Suprapubic skin (tissue), 3 donors: ENCODE data around the gene TIMM50.

Experiments
- EP300 ChIP-seq: sonication (generic); formaldehyde crosslinking; IDR thresholded peaks from one replicate; pipeline ENCODE4 v1.6.1; 2017; ENCODE audit warnings: antibody characterized with exemption
- TF ChIP-seq, protein P1 (sequence below), 2 donors: fragments of 200-600 bp in 1 of 2; fragments of 450-650 bp in 1 of 2; sonication (generic) in 1 of 2; IDR thresholded peaks; one replicate each; pipeline ENCODE4 v1.5.1; 2016 to 2019; ENCODE audit warnings: antibody characterized with exemption in 2 of 2, mild to moderate bottlenecking in 1 of 2, moderate library complexity in 1 of 2

DNA sequence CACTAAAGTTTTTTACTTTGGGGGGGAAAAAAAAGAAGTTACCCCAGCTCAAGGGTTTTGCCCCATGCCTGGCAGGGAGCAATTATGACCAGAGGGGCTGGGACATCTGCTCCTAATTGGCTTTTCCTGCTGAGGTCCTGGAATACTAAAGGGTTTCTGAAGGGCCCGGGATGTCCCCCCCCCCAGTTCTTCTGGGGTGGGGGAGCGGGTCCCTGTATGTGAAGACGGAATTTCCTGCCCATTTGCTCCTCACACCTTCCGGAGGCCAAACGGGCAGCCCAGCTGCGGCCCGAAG, 17.0 kb downstream of the TIMM50 start:
- no peak for TF ChIP-seq EP300
- TF ChIP-seq, protein P1, sequence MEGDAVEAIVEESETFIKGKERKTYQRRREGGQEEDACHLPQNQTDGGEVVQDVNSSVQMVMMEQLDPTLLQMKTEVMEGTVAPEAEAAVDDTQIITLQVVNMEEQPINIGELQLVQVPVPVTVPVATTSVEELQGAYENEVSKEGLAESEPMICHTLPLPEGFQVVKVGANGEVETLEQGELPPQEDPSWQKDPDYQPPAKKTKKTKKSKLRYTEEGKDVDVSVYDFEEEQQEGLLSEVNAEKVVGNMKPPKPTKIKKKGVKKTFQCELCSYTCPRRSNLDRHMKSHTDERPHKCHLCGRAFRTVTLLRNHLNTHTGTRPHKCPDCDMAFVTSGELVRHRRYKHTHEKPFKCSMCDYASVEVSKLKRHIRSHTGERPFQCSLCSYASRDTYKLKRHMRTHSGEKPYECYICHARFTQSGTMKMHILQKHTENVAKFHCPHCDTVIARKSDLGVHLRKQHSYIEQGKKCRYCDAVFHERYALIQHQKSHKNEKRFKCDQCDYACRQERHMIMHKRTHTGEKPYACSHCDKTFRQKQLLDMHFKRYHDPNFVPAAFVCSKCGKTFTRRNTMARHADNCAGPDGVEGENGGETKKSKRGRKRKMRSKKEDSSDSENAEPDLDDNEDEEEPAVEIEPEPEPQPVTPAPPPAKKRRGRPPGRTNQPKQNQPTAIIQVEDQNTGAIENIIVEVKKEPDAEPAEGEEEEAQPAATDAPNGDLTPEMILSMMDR (IDR thresholded peaks at IDR 0.05), result no peak
